Stimulated activated CD8-positive, alpha-beta memory T cell treated with anti-CD3 and anti-CD28 coated beads, Interleukin-7, amount 100 ng/mL, for 24 hours (primary cell): ENCODE data around the gene CCDC152.

Source experiments
- DNase-seq: peaks from one replicate; pipeline ENCODE4 v3.0.0-alpha.2; 2020; ENCODE audit warnings: low read depth

The CCDC152 gene

DNA sequence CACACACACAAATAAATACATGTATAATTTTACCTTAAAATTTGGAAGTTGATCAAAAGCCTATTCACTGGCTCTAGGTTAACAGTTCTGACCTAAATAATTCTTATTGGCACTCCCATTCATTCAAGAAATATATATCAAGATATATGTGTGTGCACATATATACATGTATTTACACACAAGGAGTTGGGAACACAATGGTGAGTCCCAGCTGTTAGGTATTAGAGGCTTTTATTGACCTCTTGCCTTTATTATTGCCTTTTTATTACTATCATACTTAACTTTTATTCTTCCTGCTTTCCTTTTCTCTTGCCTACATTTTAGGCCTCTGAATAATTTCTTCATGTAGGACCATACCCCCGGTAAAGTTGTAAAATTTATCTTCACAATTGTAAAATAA, 25.0 kb downstream of the CCDC152 start:
- DNase-seq: no peak

DNA sequence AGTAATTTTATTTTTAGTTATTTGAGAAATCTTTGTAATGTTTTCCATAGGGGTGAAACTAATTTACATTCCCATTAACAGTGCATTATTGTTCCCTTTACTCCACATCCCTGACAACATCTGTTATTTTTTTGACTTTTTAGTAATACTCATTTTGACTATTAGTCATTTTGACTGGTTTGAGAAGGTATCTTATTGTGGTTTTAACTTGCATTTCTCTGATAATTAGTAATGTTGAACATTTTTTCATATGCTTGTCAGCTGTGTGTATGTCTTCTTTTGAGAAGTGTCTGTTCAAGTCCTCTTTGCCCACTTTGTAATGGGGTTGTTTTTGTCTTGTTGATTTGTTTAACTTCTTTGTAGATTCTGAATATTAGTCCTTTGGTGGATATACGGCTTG, 27.5 kb downstream of the CCDC152 start:
- DNase-seq: no peak

DNA sequence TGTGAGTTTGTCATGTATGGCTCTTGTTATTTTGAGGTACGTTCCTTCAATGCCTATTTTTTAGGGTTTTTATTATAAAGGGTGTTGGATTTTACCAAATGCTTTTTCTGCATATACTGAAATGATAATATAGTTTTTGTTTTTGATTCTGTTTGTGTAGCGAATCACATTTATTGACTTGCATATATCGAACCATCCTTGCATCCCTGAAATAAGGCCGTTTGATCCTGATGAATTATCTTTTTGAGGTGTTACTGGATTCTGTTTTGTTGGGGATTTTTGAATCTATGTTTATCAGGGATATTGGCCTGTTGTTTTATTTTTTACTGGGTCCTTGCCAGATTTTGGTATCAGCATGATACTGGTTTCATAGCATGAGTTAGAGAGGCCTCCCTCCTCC, 29.1 kb downstream of the CCDC152 start:
- no peak for DNase-seq

DNA sequence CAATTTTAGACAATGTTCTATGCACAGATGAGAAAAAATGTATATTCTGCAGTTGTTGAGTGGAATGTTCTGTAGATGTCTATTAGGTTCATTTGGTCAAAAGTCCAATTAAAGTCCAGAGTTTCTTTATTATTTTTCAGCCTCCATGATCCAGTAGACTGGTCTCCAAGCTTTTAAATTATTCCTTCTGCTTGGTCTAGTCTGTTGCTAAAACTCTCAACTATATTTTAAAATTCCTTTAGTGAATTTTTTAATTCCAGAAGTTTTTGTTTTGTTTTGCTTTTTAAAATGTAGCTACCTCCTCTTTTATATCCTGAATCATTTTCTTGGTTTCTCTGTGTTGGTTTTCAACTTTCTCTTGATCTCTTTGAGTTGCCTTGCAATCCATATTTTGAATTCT, 30.5 kb downstream of the CCDC152 start:
- DNase-seq: no peak

DNA sequence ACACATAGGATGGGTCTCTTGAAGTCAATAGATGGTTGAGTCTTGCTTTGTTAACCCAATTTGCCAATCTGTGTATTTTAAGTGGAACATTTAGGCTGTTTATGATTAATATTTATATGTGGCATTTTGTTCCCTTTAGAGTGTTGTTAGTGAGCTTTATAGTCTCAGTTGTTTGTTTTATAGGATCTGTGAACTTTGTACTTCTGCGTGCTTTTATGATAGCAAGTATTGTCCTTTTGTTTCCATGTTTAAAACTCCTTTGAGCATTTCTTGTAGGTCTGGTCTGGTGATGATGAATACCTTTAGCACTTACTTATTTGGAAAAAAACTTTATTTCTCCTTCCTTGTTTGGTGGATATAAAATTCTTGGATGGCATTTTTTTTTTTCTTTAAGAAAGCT, 31.2 kb downstream of the CCDC152 start:
- DNase-seq: no peak

DNA sequence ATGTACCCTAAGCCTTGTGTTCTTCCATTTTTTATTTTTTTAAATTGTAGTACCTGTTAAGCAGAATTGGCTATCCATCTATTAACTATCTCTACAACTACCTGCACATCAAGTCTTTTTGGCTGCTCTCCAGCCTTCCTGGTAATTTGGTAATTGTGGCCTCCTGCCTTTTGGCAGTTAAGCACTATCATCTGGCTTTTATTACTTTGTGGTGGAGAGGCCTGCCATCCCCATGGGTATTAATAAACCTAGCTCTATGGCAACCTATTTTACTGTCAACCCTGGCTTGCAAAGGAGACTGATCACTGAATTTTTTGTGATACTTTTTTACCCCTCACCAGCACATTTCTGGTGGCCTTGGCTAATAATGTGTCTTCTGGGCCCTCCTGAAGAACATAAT, 34.5 kb downstream of the CCDC152 start:
- DNase-seq: no peak

DNA sequence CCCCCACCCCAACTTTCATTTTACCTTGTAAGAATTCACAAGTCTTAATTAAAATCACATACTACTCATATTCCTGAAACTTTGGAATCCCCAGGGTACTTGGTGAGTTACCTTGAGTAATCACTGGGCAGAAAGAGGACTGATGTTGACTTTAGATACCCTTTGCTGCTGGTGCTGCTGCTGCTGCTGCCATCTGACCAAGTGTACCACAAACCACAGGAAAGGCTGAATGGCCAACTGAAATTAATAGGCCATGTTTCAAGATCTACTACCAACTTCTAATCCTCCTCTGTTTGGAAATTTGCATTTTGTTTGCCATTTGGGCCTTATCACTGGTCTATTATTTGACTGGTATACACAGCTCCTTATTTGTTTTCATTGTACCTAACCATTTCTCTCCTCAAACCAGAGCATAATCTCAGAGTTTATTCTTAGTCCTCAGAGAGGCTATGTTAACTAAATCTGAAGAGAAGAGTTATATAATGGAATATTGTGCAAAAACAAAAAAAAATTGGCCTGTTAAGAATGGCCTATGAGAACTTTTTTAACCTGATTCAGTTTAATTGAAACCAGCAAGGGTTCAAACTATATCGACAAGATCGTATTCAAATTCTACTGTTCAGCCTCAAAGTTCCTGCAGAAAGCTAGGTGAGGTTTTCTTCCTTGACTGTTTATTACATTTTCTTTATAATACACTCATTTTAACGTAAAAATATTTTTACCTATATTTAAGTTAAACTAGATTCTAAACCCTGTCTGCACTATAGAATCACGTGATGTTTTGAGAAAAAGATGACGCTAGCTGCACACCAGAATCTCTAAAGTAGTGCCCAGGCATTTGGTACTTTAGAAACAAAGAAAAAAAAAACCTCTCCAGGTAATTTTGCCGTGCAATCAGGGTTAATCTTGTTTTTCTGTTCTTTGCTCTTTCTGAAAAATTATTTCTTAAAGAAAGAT, 41.9 kb downstream of the CCDC152 start:
- DNase-seq: no peak

DNA sequence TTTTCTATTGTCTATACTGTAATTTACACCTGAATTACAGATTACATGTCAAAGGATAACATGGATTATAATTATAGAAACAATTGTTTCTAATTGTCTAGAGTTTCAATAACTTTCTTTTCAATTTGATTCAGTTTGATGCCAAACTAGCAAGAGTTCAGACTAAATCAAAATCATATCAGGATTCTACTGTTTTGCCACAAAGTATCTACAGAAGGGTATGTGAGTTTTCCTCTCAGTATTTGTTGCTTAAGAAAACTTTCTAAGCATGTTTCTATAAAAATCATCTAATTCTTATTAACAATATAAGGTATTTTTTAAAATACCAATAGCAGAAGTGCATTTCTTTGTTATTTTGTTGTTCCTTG, 42.6 kb downstream of the CCDC152 start:
- no peak for DNase-seq

DNA sequence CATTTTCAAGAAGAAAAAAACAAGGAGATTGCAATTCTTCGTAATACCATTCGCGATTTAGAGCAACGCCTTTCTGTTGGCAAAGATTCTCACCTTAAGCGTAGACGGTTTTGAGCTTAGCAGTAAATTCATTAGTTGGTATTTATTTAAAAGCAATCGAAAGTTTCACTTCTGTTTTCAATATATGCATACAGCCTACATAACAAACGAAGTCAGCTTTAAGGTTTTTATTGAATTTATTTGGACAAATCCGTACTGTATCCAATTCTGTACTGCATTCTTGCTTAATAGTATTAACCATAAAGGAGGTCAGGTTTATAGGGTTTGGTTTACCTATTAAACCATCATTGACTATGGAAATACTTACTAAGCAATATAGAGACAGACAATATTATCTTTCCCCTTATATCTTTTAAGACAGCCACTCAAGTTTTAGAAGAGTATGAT, 43.1 kb downstream of the CCDC152 start:
- DNase-seq: no peak

DNA sequence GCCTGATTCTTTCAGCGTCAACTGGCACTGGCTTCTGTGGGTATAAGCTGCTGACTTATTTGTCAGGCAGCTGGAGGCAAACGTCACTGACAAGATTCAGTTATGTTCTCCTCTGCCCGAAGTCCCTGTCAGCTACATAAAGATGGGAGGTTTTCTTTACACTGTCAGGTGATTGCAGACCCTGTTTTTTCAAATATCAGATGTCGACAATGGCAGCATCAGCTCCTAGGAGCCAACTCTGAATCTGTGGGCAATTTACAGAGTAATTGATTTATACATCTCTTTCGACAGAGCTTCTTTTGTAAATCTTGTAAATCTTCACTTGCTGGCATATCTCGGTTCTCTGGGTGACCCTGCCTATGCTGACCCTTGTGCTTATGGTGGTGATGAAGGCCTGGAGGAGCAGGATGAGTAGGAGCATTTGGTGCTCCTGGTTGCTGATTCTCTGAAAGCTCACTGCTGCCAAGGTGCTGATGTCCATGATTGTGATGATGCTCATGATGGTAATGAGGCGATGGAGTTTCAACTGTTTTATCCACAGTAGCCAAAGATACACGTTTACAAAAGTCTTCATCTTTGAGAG, 44.2 kb downstream of the CCDC152 start:
- no peak for DNase-seq

DNA sequence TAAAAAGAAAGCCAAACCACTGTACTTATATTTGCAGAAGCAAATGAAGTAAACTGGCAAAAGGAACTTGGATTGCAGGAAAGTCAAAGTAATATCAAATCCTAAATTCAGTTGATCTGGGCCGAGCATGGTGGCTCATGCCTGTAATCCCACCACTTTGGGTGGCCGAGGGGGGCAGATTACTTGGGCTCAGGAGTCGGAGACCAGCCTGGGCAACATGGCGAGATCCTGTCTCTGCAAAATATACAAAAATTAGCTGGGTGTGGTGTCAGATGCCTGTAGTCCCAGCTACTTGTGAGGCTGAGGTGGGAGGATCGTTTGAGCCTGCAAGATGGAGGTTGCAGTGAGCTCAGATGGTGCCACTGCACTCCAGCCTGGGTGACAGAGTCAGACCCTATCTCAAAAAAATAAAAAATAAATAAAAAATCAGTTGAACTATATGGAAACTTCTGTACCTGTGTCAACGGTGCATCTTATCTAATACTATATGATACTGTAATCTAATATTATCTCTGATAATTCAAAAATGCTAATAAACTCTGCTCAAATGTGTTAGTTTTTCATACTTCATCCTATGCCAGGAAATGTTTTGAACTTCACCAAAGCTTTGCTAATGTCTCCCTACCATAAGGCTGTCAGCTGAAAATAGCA, 45.0 kb downstream of the CCDC152 start:
- DNase-seq: no peak

DNA sequence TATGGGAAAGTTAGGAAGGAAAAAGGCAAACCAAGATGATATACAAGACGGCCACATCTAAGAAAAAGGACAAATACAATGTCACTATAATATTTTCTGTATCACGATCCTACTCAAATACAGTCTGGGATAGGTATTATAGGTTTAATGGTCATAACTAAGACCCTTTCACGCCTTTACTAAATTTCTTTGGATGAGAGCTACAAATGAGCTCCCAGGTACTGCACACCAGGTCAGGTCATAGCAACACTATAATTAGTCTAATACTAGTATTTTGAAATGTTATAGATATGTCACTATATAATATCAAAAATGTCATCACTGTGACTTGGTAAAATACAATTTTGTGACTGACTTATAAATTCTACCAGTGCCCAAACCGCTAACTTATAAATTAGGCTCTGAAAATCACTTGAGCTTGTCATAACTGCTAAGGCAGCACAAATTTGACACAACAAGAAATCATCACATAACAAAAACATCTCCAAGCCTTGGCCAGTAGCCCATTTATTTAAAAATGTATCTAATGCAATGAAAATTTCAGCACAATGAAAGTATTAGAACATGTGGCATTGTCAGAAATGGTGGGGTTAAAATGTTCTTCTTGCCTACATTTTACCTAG, 48.2 kb downstream of the CCDC152 start:
- no peak for DNase-seq

DNA sequence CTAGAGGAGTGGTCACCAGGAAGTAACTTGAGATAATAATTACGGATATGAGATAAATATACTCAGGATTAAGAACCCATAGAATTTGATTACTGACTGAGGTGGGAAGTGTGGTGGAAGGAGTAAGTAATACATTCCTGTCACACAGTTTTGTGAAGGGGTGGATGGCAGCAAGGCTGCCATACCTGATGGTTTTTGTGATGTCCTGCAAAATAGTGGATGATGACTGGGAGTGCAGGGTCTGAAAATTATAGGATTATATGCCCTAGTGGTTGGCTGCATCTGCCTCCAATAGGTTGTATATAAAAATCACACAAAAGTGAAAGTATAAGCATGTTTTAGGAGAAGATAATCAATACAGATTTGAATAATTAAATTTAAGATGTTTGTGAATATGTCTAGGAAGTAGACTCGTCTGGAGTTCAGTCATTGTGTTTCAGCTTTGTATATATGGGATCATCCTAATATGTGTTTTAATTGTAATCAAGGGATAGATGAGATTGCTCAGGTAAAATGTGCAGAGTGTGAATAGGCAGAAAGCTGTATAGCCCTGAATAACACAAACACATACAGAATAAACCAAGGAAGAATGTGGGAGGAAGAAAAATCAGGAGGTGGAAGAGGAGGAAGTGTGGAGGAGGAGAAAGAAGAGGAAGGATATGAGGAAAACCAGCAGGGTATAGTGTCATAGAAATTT, 49.5 kb downstream of the CCDC152 start:
- DNase-seq: no peak

DNA sequence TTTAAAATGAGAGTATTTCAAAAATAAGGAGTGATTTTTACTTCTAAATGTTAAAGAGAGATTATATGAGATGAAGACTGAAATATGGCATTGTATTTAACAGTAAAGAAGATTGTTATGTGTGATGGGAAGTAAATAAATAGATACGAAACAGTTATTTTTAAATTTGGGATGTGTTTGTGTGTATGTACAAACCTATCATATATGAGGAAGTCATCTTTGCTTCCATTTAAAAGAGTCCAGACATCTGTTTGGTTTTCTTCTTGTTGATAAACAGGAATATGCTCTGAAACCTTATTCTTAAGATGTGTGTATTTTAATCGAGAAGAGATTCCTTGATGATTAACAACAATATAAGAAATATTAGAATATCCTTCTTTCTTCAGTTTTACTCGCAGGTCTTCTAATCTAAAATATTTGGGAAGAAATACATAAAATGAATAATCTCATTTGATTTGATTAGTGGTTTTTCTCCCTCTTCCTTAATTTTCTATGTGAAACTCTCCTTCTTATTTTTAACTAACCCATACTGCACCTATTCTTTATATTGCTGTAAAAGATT, 50.2 kb downstream of the CCDC152 start:
- DNase-seq: no peak

DNA sequence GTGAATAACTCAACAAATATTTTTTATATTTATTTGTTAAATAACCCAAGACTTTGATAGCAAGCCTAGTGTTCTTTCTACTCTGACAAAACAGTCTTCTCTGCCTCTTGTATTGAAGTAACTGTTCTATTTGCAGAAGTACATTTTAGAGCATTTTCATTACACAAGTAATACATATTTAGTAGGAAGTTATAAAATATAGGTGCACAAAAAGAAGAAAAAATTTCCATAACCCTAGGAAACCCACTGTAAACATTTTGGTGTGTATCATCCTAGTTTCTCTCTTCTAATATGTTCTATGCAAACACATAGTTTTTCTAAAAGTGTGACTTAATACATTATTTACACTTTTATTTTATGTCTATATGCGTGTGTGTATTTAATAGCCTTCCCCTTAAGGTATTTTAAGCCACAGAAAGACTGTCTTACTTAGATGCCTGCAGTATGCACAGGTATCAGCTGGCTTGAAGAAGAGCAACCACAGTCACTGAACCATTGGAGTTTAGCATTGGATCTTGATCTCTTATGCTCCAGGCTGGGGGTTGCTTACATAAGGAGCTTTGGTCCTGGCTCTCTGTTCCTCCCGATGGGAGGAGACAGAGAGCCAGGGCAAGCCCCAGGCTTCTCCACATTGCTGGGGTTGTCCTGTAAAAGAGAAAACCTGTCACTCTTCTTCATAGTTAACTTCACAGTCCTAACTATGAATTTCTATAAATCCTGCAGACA, 51.3 kb downstream of the CCDC152 start:
- no peak for DNase-seq

DNA sequence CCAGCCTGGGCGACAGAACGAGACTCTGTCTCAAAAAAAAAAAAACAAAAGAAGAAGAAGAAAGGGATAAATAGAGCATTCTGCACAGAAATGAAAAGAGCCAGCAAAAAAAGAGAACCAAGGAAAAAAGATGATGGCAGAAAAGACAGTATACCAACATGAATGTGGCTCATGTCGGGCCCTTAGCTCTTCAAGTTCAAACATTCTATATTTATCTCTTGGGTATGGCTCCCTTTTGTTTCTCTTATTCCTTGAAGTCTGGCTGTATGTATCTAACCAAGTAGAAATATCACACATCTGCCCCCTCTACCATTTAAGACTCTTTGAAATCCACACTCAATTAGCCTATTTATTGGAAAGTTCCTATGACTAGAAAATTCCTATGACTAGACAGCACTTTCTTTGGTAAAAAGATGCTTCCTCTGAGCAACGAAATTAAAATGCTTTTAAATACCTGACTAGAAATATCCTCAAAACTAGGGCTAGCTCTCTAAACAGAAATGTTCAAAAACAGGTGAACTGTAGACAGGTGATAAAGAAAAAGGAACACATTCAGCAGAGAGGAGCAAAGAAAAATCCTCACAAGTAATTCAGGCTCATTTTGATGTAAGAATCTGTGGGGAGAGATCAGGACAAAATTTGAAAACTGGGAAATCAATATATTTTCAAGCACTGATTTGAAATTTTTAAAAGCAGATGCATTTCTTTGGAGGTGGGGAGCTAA, 52.4 kb downstream of the CCDC152 start:
- no peak for DNase-seq

DNA sequence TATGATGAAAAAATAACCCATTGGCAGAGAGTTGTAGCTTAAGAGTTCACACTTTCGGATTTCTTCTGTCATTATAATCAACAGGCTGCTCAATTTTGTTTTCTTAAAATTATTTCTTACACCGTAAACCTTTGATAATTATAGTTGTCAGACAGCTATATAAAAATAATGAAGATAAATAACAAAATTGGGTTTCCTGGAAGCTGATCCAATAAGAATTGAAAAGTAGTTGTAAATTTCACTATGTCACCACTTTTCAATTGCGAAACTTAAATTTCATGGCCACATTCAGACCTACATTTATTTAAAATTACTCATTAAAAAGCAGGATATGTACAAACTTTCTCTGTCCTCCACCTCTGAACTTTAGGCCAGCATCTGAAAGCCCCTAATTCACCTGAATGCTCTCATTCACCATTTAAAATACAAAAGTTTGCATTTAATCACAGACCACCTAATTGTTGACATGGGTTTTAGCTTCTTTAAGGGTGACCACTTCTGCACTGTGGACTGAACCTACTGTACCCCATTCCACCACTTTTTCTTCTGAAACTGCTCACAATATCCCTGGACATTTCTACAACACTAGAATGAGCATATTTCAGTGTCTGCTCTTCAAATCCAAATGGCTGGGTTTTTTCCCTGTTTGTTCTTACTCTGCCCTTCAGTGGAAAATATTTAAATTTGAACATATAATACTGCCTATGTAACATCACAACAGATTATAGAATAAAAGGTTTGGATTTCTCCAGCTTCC, 54.4 kb downstream of the CCDC152 start:
- DNase-seq: no peak

DNA sequence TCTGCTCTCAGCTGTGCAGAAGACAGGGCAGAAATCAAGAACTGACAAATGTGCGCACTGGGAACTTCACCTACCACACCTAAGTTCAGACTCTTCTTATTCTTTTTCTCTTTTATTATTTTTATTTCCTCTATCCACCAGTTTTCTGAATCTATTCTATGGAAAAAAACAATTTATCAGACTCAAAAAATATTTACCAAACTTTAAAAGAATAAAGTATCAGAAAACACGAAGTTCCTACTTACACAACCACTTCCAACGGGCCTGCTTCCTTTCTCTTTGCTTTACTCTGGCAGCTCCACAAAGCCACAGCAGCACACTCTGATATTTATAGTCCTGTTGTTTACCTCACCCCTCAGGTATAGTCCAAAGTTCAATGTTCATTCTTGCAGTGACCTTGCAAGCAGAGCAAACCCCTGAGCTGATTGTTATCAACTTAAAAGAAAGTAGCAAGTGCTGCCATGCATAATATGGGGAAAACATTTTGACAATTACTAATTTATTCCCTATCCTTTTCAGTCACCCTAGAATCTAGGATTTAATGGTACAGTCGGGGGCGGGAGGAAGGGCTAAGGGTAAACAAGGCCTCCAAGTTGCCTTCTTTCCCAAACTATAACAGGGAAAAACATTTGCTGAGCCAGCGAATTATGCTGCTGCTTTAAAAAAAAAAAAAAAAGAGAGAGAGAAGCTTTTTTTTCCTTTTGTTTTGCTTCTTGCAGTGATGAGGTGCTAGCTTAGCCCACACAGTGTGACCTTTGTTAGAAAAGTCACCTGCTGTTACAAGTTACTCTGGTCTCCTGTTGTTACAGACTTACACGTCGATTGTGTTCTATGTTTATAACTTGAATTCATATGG, 55.2 kb downstream of the CCDC152 start, which contains the start of gene SELENOP:
TSS of gene SELENOP (minus strand) at position 302 of the 856 bp plus-strand sequence. CDS start 3,539 bp downstream, outside the sequence.
- no peak for DNase-seq
